ENCODE measurements around the gene TMEM121B.

DNA sequence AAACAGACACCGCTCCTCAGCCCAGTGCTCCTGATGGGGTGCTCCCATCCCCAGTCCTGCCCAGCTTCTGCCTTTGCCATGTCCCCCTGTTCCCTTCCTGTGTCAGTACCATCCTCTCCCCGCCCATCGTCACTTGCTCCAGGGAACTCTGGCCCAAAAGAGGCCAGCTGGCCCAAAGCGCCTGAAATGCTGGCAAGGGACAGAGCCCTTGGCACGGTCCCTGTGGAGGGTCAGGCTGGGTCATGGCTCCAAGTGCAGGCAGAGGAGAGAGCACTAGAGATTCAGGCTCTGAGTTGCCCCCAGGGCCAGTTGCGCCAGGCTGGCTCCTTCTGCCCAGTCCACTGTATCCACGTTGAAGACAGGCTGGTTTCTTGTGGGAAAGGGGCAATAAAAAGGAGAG lies 46.3 kb upstream of the TMEM121B start:
- no peak for TF ChIP-seq POLR2A (IDR thresholded peaks at IDR 0.05)
- no peak for TF ChIP-seq CTCF (IDR thresholded peaks at IDR 0.05)

Data from suprapubic skin (tissue), 3 donors.